Dermis microvascular lymphatic vessel endothelial cell (primary cell): Measurements from ENCODE around the gene FHDC1. TPM values are rescaled to one million over a fixed set of nuclear protein-coding genes. Genes with fewer than 3 reads are reported as not detected.
A peak's percentile ranks its signal among the peaks of the same experiment; 100 is the strongest.

Experiments used
- DNase-seq, 2 donors: peaks; one replicate each; pipeline versions ENCODE4 v3.0.0 to v3.0.0-alpha.2; 2010; ENCODE audit warnings: low read depth in 2 of 2
- total RNA-seq: library from RNA; depleted of rRNA; stranded (reverse); fragments of >200 nt; gene quantifications from 2 replicates; pipeline ENCODE4 v1.2.1, GENCODE V29; 2014

Gene FHDC1
- total RNA-seq, 1 donor from 2014 or later: 0.13 TPM

GRCh38 chr4:153001626-153002025 lies 65.5 kb downstream of the FHDC1 start:
- DNase-seq: no peak

GRCh38 chr4:153002110-153002509 lies 66.0 kb downstream of the FHDC1 start:
- no peak for DNase-seq

- no peak for DNase-seq
Observed at GRCh38 chr4:153004081-153004850, 68.1 kb downstream of the FHDC1 start.

- peak; percentile 35 to 66 for DNase-seq
Observed at GRCh38 chr4:153005899-153006381, 69.8 kb downstream of the FHDC1 start.

- no peak for DNase-seq
Observed at GRCh38 chr4:153008578-153009199, 72.6 kb downstream of the FHDC1 start.

- no peak for DNase-seq
Observed at GRCh38 chr4:153010146-153010545, 74.0 kb downstream of the FHDC1 start.

- no peak for DNase-seq
Observed at GRCh38 chr4:153013202-153013977, 77.3 kb downstream of the FHDC1 start.

GRCh38 chr4:153014460-153014859 lies 78.3 kb downstream of the FHDC1 start:
- no peak for DNase-seq

GRCh38 chr4:153016592-153016991 lies 80.5 kb downstream of the FHDC1 start:
- DNase-seq: no peak

- no peak for DNase-seq
Observed at GRCh38 chr4:153018031-153018430, 81.9 kb downstream of the FHDC1 start.

GRCh38 chr4:153018684-153019083 lies 82.6 kb downstream of the FHDC1 start:
- no peak for DNase-seq

- no peak for DNase-seq
Observed at GRCh38 chr4:153019906-153020305, 83.8 kb downstream of the FHDC1 start.

- no peak for DNase-seq
Observed at GRCh38 chr4:153020457-153020856, 84.3 kb downstream of the FHDC1 start.

- DNase-seq: no peak
Observed at GRCh38 chr4:153021276-153021675, 85.2 kb downstream of the FHDC1 start.

GRCh38 chr4:153022241-153022715 lies 86.2 kb downstream of the FHDC1 start:
- no peak for DNase-seq

GRCh38 chr4:153023139-153023538 lies 87.0 kb downstream of the FHDC1 start:
- no peak for DNase-seq

- DNase-seq: no peak
Observed at GRCh38 chr4:153023692-153024394, 87.7 kb downstream of the FHDC1 start.

GRCh38 chr4:153024466-153024865 lies 88.3 kb downstream of the FHDC1 start:
- no peak for DNase-seq

GRCh38 chr4:153025406-153025805 lies 89.3 kb downstream of the FHDC1 start:
- DNase-seq: no peak

- DNase-seq: no peak
Observed at GRCh38 chr4:153026591-153027346, 90.6 kb downstream of the FHDC1 start.

- no peak for DNase-seq
Observed at GRCh38 chr4:153027866-153028265, 91.7 kb downstream of the FHDC1 start.
